Activated CD4-positive, alpha-beta T cell treated with anti-CD3 and anti-CD28 coated beads, Interleukin-2, amount 10 ng/mL, durations not matched to agents 7 days and 5 days (primary cell): Measurements from ENCODE around the gene TGFB1. TPM values are rescaled to one million over a fixed set of nuclear protein-coding genes. Genes with fewer than 3 reads are reported as not detected.
"Not testable (repeated sequence)": the region's sequence is repeated elsewhere in the genome, so short reads cannot be mapped to it uniquely, and the experiment has no call there.

ENCODE experiments used
- CTCF ChIA-PET: fragments of 350-600 bp; sonication (Branson Sonifier 250); formaldehyde crosslinking; loops from one replicate; lab custom pipeline; 2021; ENCODE audit warnings: antibody characterized with exemption; lab: Charles Lee
- POLR2A ChIA-PET: fragments of 350-600 bp; sonication (Branson Sonifier 250); formaldehyde crosslinking; loops from one replicate; lab custom pipeline; 2021; ENCODE audit warnings: antibody characterized with exemption; lab: Charles Lee
- DNase-seq: peaks from one replicate; pipeline ENCODE4 v3.0.0-alpha.2; 2020
- H3K27ac Mint-ChIP-seq: one replicate; pipeline ENCODE4 v1.8.0; 2021; ENCODE audit warnings: mild to moderate bottlenecking, moderate library complexity, mixed read lengths
- H3K27me3 Mint-ChIP-seq: one replicate; pipeline ENCODE4 v1.8.0; 2021; ENCODE audit warnings: mixed read lengths
- H3K36me3 Mint-ChIP-seq: one replicate; pipeline ENCODE4 v1.8.0; 2021; ENCODE audit warnings: low read depth, mixed read lengths
- H3K4me1 Mint-ChIP-seq: one replicate; pipeline ENCODE4 v1.8.0; 2021; ENCODE audit warnings: mixed read lengths
- H3K4me3 Mint-ChIP-seq: one replicate; pipeline ENCODE4 v1.8.0; 2021; ENCODE audit warnings: mild to moderate bottlenecking, moderate library complexity, mixed read lengths
- H3K9me3 Mint-ChIP-seq: one replicate; pipeline ENCODE4 v1.8.0; 2021; ENCODE audit warnings: mixed read lengths
- total RNA-seq, 2 experiments: library from RNA; stranded (reverse); gene quantifications; one replicate each; pipeline ENCODE4 v1.2.3, GENCODE V29; 2021

Gene TGFB1
- total RNA-seq, 2 experiments from 2014 or later, result 194 TPM

DNA sequence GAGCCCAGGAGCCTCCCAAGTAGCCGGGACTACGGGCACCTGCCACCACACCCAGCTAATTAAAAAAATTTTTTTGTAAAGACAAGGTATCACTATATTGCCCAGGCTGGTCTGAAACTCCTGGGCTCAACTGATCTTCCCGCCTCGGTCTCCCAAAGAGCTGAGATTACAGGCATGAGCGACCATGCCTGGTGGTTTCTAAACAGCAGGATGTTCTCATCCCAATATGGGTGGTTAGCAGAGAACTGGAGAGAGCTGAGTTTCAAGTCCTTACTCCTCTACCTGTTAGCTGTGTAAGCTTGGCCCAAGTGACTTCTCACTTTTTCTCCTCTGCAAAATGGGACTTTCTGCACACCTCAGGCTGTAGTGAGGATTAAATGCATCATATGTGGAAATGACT, 30.6 kb upstream of the TGFB1 start:
- Mint-ChIP-seq H3K4me3 (no peak overlapping the region), H3K4me1 (no peaks in the 10 kb centered on the region), H3K9me3 (no peaks in the 10 kb centered on the region), H3K36me3 (peaks cover 6% of the 10 kb centered on the region), H3K27me3 (no peaks in the 10 kb centered on the region), H3K27ac (no peak overlapping the region)
- CTCF ChIA-PET, result interaction anchor here (0.8 kb wide), 1 partner anchor 34 kb away, joined by 3 read pairs; no protein-coding TSS in a partner anchor
- DNase-seq, result no peak
- POLR2A ChIA-PET, result no interaction called here

DNA sequence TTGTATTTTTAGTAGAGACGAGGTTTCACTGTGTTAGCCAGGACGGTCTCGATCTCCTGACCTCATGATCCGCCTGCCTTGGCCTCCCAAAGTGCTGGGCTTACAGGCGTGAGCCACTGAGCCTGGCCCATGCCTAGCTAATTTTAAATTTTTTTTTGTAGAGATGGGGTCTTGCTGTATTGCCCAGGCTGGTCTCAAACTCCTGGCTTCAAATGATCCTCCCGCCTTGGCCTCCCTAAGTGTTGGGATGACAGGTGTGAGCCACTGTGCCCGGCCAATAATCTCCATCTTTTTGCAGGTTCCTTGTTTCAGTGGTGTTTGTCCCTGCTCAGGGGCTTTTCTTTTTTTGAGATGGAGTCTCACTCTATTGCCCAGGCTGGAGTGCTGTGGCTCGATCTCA, 27.8 kb upstream of the TGFB1 start:
- H3K27me3 Mint-ChIP-seq, H3K4me1 Mint-ChIP-seq, H3K27ac Mint-ChIP-seq, H3K4me3 Mint-ChIP-seq, DNase-seq, H3K36me3 Mint-ChIP-seq, H3K9me3 Mint-ChIP-seq, POLR2A ChIA-PET: not testable (repeated sequence)
- CTCF ChIA-PET, result interaction anchor here (0.6 to 1.6 kb wide), 2 partner anchors 17 to 831 kb away, joined by 3 read pairs; partner anchors contain the start of gene B9D2

DNA sequence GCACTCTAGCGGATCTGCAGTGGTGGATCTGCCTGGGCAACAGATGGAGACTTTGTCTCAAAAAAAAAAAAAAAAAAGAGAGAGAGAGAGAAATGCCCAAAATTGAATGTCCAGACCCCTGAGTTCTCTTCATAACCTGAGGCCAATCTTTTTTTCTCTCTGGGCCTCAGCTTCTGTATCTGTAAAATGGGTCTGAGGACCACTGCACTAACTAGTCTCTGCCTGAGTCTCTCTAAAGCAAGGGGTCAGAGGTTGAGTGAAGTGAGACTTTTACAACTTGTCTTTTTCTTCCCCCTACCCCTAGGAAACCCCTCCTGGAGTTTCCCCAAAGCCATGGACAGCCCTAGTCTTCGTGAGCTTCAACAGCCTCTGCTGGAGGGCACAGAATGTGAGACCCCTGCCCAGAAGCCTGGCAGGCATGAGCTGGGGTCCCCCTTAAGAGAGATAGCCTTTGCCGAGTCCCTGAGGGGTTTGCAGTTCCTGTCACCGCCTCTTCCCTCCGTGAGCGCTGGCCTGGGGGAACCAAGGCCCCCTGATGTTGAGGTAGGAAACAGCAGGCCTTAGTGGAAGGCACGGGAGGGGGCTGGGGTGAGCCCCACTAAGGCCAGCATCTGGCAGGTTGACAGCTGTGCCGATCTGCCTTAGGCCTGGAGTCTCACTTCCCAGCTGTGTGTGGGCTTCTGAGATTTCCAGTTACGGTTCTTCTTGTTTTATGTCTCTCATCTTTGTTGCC, 24.4 kb upstream of the TGFB1 start:
- no peak for DNase-seq
- H3K27ac Mint-ChIP-seq, result peak overlapping the region; percentile 25
- POLR2A ChIA-PET, result no interaction called here
- CTCF ChIA-PET, result interaction anchor here (0.6 to 1.6 kb wide), 3 partner anchors 10 to 343 kb away, joined by 3 to 6 read pairs (median 3); no protein-coding TSS in a partner anchor
- H3K27me3 Mint-ChIP-seq, result no peaks in the 10 kb centered on the region
- H3K36me3 Mint-ChIP-seq, result no peaks in the 10 kb centered on the region
- peaks cover 15% of the 10 kb centered on the region for H3K4me1 Mint-ChIP-seq
- H3K9me3 Mint-ChIP-seq, result no peaks in the 10 kb centered on the region
- H3K4me3 Mint-ChIP-seq, result no peak overlapping the region

DNA sequence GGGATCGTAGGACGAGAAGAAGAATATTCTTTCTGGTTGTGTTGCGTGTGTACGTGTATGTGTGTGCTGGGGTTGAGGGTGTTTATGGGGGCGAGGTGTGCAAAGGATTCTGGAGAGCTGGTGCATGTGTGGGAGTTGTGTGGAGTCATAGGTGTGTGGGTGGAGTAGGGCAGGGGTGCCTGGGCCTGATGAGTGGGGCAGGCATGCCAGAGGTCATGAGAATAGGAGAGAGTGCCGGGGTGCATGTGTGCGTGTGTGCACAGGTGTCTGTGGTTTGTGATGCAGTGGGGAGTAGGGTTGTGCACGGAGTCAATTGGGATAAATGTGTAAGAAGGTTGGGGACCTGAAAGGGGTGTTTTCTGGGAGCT, 23.3 kb upstream of the TGFB1 start:
- no peaks in the 10 kb centered on the region for H3K9me3 Mint-ChIP-seq
- ChIA-PET POLR2A (no interaction called here), CTCF (no interaction called here)
- no peaks in the 10 kb centered on the region for H3K36me3 Mint-ChIP-seq
- H3K4me3 Mint-ChIP-seq, result peak overlapping the region; percentile 59
- no peak overlapping the region for H3K27ac Mint-ChIP-seq
- no peak for DNase-seq
- H3K27me3 Mint-ChIP-seq, result no peaks in the 10 kb centered on the region
- peaks cover 15% of the 10 kb centered on the region for H3K4me1 Mint-ChIP-seq

DNA sequence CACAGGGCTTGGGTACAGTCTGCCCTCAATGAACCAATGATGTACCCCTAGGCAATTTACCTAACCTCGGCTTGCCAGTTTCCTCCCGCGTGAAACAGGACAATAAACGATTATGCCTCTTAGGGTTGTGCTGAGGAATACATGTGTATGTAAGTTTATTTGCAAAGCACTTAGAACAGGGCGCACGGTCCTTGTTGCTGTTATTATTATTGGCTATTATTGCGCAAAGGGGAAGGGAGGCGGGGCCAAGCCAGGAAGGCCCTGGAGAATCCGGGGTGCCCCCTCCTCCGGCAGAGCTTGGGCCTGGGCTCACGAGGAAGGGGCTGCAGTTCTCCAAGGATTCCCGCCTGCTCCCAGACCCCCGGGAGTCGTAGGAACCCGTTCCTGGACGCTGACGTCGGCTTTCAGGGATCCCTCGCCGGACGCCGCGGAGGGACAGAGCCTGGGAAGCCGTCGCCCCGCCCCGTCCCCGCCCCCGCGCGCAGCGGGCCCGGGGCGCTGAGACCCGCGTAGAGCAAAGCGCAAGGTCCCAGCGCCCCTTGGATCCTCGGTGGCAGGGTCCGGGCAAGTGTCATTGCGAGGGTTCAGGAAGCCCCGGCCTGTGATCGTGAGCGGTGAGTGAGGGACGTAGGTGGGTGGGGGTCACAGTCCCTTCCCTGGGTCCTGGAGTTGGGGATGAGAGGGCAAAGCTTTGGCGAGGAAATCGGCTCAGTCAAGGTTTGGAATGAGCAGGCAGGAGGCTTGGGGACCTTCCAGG, 22.7 kb upstream of the TGFB1 start, which contains the start of gene TMEM91:
Gene TMEM91 (plus strand): TSS at position 293 of the 757 bp plus-strand sequence. CDS start 1,777 bp downstream, outside the sequence.
- POLR2A ChIA-PET, result interaction anchor here (0.5 kb wide), 1 partner anchor 11 kb away, joined by 5 read pairs; no protein-coding TSS in a partner anchor
- Mint-ChIP-seq H3K27ac (no peak within 1 kb of the TSS), H3K27me3 (no peaks in the 10 kb centered on the region), H3K4me3 (peak within 1 kb of the TSS; percentile 59), H3K9me3 (no peaks in the 10 kb centered on the region), H3K36me3 (no peaks in the 10 kb centered on the region), H3K4me1 (peaks cover 17% of the 10 kb centered on the region)
- CTCF ChIA-PET, result interaction anchor here (0.7 kb wide), 1 partner anchor 33 kb away, joined by 4 read pairs; no protein-coding TSS in a partner anchor
- no peak for DNase-seq

DNA sequence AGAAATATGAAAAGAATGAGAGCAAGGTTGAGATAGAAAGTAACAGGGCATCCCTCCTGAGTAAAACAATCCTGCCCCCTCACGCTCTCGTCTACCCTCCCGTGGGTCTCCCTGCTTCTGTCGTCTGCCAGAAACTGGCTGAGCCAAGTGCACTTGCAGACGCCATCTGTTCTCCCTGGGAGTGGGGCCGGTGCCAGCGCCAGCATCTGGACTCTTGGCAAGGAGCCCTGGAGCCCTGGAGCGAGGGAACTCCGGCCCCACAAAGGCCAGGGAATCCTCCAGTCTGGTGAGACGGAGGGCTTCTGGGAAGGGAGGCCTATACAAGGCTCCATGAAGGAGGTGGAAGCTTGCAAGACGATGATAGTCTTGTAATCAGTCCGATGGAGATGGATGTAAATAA, 20.3 kb upstream of the TGFB1 start:
- H3K27ac Mint-ChIP-seq, result no peak overlapping the region
- CTCF ChIA-PET, result no interaction called here
- no peaks in the 10 kb centered on the region for H3K27me3 Mint-ChIP-seq

DNA sequence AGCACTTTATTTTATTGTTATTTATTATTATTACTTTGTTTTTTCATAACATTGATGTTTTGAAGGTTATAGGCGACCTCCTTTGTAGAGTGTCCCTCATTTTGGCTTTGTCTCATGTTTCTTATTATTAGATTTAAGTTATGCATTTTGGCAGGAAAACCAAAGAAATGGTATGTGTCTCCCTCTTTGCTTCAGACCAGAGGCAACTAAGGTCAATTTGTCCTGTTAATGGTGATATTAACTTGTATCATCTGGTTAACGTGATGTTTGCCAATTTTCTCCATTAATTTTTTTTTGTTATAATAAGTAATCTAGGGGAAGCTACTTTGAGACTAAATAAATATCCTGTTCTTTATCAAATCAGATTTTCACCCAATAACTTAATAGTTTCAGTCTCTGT, 18.8 kb upstream of the TGFB1 start:
- no peak overlapping the region for H3K27ac Mint-ChIP-seq
- no peaks in the 10 kb centered on the region for H3K27me3 Mint-ChIP-seq
- CTCF ChIA-PET, result no interaction called here
- no peak for DNase-seq
- no peak overlapping the region for H3K4me3 Mint-ChIP-seq
- no peaks in the 10 kb centered on the region for H3K36me3 Mint-ChIP-seq
- no peaks in the 10 kb centered on the region for H3K9me3 Mint-ChIP-seq
- POLR2A ChIA-PET, result no interaction called here
- peaks cover 21% of the 10 kb centered on the region for H3K4me1 Mint-ChIP-seq

More for the DNA sequence above, 20.3 kb upstream of the TGFB1 start:
- H3K36me3 Mint-ChIP-seq, result no peaks in the 10 kb centered on the region
- no peak overlapping the region for H3K4me3 Mint-ChIP-seq
- H3K9me3 Mint-ChIP-seq, result no peaks in the 10 kb centered on the region
- no peak for DNase-seq
- H3K4me1 Mint-ChIP-seq, result peaks cover 19% of the 10 kb centered on the region
- POLR2A ChIA-PET, result no interaction called here

DNA sequence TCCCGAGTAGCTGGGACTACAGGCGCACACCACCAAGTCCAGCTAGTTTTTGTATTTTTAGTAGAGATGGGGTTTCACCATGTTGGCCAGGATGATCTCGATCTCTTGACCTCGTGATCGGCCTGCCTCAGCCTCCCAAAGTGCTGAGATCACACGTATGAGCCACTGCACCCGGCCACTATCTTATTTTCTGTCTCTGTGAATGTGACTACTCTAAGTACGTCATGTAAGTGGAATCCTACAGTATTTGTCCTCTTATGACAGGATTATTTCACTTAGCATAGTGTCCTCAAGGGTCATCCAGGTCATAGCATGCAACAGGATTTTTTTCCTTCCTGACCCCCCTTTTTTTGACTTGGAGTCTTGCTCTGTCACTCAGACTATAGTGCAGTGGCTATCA, 17.8 kb upstream of the TGFB1 start:
- ChIA-PET CTCF (interaction anchor here (1.1 kb wide), 1 partner anchor 20 kb away, joined by 3 read pairs; no protein-coding TSS in a partner anchor), POLR2A (no interaction called here)
- no peaks in the 10 kb centered on the region for H3K9me3 Mint-ChIP-seq
- no peaks in the 10 kb centered on the region for H3K36me3 Mint-ChIP-seq
- no peak for DNase-seq
- H3K4me3 Mint-ChIP-seq, result no peak overlapping the region
- H3K27ac Mint-ChIP-seq, result no peak overlapping the region
- peaks cover 15% of the 10 kb centered on the region for H3K4me1 Mint-ChIP-seq
- no peaks in the 10 kb centered on the region for H3K27me3 Mint-ChIP-seq

DNA sequence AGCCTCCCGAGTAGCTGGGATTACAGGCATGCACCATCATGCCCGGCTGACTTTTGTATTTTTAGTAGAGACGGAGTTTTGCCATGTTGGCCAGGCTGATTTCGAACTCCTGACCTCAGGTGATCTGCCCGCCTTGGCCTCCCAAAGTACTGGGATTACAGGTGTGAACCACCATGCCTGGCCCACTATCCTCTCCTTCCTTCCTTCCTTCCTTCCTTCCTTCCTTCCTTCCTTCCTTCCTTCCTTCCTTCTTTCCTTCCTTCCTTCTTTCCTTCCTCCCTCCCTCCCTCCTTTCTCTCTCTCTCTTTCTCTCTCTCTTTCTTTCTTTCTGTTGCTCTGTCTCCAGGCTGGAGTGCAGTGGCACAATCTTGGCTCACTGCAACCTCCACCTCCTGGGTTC, 17.4 kb upstream of the TGFB1 start:
- H3K36me3 Mint-ChIP-seq, DNase-seq, H3K27ac Mint-ChIP-seq, H3K27me3 Mint-ChIP-seq, H3K9me3 Mint-ChIP-seq, H3K4me3 Mint-ChIP-seq, POLR2A ChIA-PET: not testable (repeated sequence)
- peaks cover 16% of the 10 kb centered on the region for H3K4me1 Mint-ChIP-seq
- CTCF ChIA-PET, result interaction anchor here (1.1 kb wide), 1 partner anchor 20 kb away, joined by 3 read pairs; no protein-coding TSS in a partner anchor

DNA sequence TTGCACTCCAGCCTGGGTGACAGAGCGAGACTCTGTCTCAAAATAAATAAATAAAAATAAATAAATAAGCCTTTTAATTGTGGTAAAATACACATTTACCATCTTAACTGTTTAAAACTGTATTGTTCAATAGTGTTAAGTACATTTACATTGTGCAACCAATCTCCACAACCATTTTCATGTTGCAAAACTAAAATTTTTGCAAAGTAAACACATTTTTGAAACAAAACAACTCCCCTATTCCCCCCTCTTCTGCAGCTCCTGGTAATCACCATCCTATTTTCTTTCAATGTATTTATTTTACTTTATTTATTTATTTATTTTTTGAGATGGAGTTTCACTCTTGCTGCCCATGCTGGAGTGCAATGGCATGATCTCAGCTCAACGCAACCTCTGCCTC, 16.0 kb upstream of the TGFB1 start:
- Mint-ChIP-seq H3K36me3 (no peaks in the 10 kb centered on the region), H3K27me3 (no peaks in the 10 kb centered on the region), H3K4me1 (peaks cover 18% of the 10 kb centered on the region), H3K4me3 (no peak overlapping the region), H3K27ac (no peak overlapping the region), H3K9me3 (no peaks in the 10 kb centered on the region)
- POLR2A ChIA-PET, result no interaction called here
- CTCF ChIA-PET, result interaction anchor here (1.1 kb wide), 1 partner anchor 72 kb away, joined by 3 read pairs; no protein-coding TSS in a partner anchor
- DNase-seq, result no peak

DNA sequence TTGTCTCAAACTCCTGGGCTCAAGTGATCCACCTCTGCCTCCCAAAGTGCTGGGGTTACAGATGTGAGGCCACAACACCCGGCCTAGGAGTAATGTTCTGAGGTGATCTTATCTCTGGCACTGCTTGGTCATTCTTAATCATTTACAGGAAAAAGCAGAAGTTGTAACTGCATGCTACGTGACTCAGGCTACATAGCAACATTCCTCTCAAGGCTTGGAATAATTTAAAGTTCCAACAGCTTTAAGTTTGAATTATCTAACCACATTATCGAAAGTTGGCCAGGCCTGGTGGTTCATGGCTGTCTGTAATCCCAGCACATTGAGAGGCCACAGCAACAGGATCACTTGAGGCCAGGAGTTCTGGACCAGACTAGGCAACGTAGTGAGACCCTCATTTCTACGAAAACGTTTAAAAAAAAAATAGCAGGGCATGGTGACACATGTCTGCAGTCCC, 14.2 kb upstream of the TGFB1 start:
- Mint-ChIP-seq H3K27ac (no peak overlapping the region), H3K27me3 (no peaks in the 10 kb centered on the region), H3K4me1 (peaks cover 30% of the 10 kb centered on the region), H3K36me3 (peaks cover 3% of the 10 kb centered on the region), H3K9me3 (no peaks in the 10 kb centered on the region), H3K4me3 (no peak overlapping the region)
- DNase-seq, result no peak
- POLR2A ChIA-PET, result interaction anchor here (0.6 kb wide), 1 partner anchor 32 kb away, joined by 5 read pairs; no protein-coding TSS in a partner anchor
- CTCF ChIA-PET, result interaction anchor here (0.6 to 0.7 kb wide), 4 partner anchors 11 to 164 kb away, joined by 3 to 5 read pairs (median 4); no protein-coding TSS in a partner anchor

DNA sequence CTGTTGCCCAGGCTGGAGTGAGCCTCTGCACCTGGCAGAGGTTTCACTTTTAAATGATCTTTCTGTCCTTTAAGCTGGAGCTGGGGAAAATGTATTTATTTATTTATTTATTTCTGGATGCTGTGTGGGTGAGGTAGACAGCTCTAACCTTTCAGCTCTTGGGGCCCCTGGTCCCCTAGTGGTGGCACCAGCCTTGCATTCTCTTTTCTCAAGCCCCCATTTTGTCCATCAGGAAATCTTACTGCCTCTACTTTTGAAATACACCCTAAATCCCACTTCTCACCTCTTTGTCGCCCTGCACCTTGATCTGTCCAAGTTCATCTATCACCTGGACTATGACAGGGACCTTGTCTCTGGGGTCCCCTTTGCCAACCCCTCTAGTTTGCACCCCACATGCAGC, 12.4 kb upstream of the TGFB1 start:
- Mint-ChIP-seq H3K4me1 (peaks cover 32% of the 10 kb centered on the region), H3K36me3 (peaks cover 7% of the 10 kb centered on the region), H3K9me3 (no peaks in the 10 kb centered on the region), H3K27ac (peak overlapping the region; percentile 57), H3K27me3 (no peaks in the 10 kb centered on the region), H3K4me3 (no peak overlapping the region)
- POLR2A ChIA-PET, result no interaction called here
- CTCF ChIA-PET, result interaction anchor here (0.5 to 4.1 kb wide), 8 partner anchors 10 to 102 kb away, joined by 3 to 31 read pairs (median 3); partner anchors contain the start of genes HNRNPUL1 and TGFB1
- no peak for DNase-seq
